ENCODE data around the gene IAH1. TPM values are rescaled to one million over a fixed set of nuclear protein-coding genes. Genes with fewer than 3 reads are reported as not detected.

The IAH1 gene, protein sequence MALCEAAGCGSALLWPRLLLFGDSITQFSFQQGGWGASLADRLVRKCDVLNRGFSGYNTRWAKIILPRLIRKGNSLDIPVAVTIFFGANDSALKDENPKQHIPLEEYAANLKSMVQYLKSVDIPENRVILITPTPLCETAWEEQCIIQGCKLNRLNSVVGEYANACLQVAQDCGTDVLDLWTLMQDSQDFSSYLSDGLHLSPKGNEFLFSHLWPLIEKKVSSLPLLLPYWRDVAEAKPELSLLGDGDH
- total RNA-seq (2022; extraction: Qiagen RNA extraction; ENCODE audit: low read depth): 86.7 to 114 TPM (median 103 TPM) in 5 replicates

DNA sequence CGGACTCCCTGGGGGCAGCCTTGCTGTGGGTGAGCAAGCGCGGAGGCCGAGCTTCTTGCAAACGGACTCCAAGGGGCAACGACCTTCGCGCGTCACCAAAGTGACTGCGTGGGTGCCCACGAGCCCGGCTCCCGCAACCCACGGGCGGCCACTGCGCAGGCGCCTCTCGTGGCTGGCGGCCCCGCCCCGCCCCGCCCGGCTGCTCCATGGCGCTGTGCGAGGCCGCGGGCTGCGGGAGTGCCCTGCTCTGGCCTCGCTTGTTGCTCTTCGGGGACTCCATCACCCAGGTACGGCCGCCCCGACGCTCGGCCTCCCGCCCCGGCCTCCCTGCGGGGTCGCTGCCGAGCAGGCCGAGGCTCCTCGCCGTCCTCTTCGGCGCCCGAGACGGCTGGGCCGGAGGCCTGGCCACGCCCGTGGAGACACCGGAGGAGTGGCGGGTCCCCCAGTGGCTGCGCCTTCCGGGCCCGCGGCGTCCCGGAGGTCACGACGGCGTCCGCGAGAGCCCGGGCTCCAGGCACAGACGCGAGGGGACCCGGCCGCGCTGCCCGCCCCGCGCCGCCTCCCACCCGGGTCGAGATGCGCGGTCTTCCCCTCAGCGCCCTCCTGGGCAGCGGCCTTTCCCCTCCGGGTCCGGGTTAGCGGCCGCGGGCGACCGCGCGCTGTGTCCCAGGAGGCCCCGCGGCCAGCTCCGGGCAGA is at the start of gene IAH1:
Gene IAH1, plus strand, starts transcription at position 191 of the 697 bp plus-strand sequence. Its CDS starts 16 bp downstream, at position 207.

Other genes with a start within 250 kb of the IAH1 start
- gene ITGB1BP1, start 51.0 kb upstream of the IAH1 start, total RNA-seq (2022; extraction: Qiagen RNA extraction; ENCODE audit: low read depth): 161 to 189 TPM (median 185 TPM) in 5 replicates
- gene CPSF3, start 50.9 kb upstream of the IAH1 start, total RNA-seq (2022; extraction: Qiagen RNA extraction; ENCODE audit: low read depth): 47.7 to 54.0 TPM (median 52.8 TPM) in 5 replicates
- gene ADAM17, start 81.3 kb downstream of the IAH1 start, total RNA-seq (2022; extraction: Qiagen RNA extraction; ENCODE audit: low read depth): 21.6 to 32.9 TPM (median 30.4 TPM) in 5 replicates
- 749 to 855 TPM (median 799 TPM) in 5 replicates for gene YWHAQ, start 156.4 kb downstream of the IAH1 start, total RNA-seq (2022; extraction: Qiagen RNA extraction; ENCODE audit: low read depth)